ENCODE measurements around the gene P2RX3. TPM values are rescaled to one million over a fixed set of nuclear protein-coding genes. Genes with fewer than 3 reads are reported as not detected.

Gene P2RX3
- total and polyA plus RNA-seq, 2 donors from 2014 or later = not detected

DNA sequence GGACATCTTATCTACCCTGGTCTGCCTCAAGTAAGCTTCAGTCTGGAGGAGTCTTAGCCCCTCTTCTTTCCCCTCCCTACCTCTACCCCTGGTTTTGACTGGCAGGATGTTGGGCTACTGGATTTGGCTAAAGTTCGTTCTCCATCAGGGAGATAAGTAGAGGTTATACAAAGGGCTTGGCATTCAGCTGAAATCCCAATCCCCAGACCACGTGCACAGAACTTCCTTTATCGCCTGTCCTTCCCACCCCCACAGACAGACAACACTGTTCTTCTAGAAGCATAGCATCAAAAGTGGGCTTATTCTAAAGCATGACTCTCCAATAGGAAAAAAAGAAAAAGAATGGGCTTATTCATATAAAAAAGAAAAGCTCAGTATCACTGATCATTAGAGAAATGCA, 35.0 kb downstream of the P2RX3 start:
- H3K9ac ChIP-seq (ENCODE audit: low read length in 3 of 3) = no peak overlapping the region
- H3K9me3 ChIP-seq (ENCODE audit: control insufficient read depth in 2 of 3, insufficient read depth in 1 of 3, low read length in 3 of 3) = no peaks in the 10 kb centered on the region
- intact Hi-C loops (cut with DNase I) = no loop called here
- TF ChIP-seq, protein P1, sequence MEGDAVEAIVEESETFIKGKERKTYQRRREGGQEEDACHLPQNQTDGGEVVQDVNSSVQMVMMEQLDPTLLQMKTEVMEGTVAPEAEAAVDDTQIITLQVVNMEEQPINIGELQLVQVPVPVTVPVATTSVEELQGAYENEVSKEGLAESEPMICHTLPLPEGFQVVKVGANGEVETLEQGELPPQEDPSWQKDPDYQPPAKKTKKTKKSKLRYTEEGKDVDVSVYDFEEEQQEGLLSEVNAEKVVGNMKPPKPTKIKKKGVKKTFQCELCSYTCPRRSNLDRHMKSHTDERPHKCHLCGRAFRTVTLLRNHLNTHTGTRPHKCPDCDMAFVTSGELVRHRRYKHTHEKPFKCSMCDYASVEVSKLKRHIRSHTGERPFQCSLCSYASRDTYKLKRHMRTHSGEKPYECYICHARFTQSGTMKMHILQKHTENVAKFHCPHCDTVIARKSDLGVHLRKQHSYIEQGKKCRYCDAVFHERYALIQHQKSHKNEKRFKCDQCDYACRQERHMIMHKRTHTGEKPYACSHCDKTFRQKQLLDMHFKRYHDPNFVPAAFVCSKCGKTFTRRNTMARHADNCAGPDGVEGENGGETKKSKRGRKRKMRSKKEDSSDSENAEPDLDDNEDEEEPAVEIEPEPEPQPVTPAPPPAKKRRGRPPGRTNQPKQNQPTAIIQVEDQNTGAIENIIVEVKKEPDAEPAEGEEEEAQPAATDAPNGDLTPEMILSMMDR (IDR thresholded peaks at IDR 0.05; ENCODE audit: borderline replicate concordance, extremely low read depth, insufficient read depth) = no peak
- no peak overlapping the region for H3K27ac ChIP-seq (ENCODE audit: low read depth in 2 of 2, low read length in 2 of 2)
- H3K4me1 ChIP-seq (ENCODE audit: control insufficient read depth in 2 of 3, insufficient read depth in 2 of 3, low read depth in 1 of 3, low read length in 3 of 3) = no peaks in the 10 kb centered on the region
- no peaks in the 10 kb centered on the region for H3K27me3 ChIP-seq (ENCODE audit: control insufficient read depth, insufficient read depth, low read length)
- H3K4me3 ChIP-seq (ENCODE audit: low read length in 3 of 3) = no peak overlapping the region
- H3K36me3 ChIP-seq (ENCODE audit: control insufficient read depth in 2 of 3, insufficient read depth in 3 of 3, low read length in 3 of 3) = no peaks in the 10 kb centered on the region
- FAIRE-seq = no peak
- DNase-seq = no peak

DNA sequence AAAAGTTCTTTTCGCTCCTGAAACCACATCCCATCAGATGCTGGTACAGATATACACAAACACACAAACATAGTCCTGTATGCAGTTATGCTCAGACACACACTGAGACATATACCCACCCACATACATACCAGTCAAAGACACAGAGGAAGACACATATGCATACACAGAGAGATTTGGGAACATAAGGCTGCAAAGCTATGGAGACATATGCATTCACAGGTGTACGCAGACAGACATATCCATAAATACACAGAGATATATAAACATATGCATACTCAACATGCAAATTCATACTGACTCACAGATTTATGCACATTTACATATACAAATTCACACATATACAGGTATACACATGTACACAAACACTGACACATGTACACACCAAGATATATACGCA, 36.8 kb downstream of the P2RX3 start:
- FAIRE-seq = no peak
- DNase-seq = no peak
- Histone ChIP-seq H3K4me3 (ENCODE audit: low read length in 3 of 3) (no peak overlapping the region), H3K9ac (ENCODE audit: low read length in 3 of 3) (no peak overlapping the region), H3K36me3 (ENCODE audit: control insufficient read depth in 2 of 3, insufficient read depth in 3 of 3, low read length in 3 of 3) (no peaks in the 10 kb centered on the region), H3K9me3 (ENCODE audit: control insufficient read depth in 2 of 3, insufficient read depth in 1 of 3, low read length in 3 of 3) (no peaks in the 10 kb centered on the region), H3K27me3 (ENCODE audit: control insufficient read depth, insufficient read depth, low read length) (no peaks in the 10 kb centered on the region), H3K27ac (ENCODE audit: low read depth in 2 of 2, low read length in 2 of 2) (no peak overlapping the region), H3K4me1 (ENCODE audit: control insufficient read depth in 2 of 3, insufficient read depth in 2 of 3, low read depth in 1 of 3, low read length in 3 of 3) (no peaks in the 10 kb centered on the region)
- TF ChIP-seq, protein P1 (IDR thresholded peaks at IDR 0.05; ENCODE audit: borderline replicate concordance, extremely low read depth, insufficient read depth) = no peak
- intact Hi-C loops (cut with DNase I) = no loop called here

DNA sequence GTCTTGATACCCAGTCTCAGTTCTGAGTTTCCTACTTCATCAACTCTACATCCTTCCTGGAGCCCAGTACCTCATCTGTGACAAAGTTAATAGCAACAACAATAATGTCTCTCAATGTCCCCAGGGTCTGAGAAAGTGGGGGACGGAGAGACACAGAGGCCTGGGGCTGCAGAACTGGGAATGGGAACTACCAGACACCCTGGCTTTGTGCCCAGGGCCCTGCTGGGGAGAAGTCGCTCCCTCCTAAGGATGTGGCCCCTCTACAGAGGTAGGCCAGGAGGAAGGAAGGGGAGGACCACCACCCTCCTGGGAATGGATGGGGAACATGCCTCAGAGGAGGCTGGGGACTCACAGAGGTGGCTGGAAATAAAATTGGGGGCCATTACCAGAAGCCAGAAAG, 37.3 kb downstream of the P2RX3 start:
- DNase-seq (no peak), FAIRE-seq (no peak)
- H3K4me1 ChIP-seq (ENCODE audit: control insufficient read depth in 2 of 3, insufficient read depth in 2 of 3, low read depth in 1 of 3, low read length in 3 of 3) = no peaks in the 10 kb centered on the region
- H3K9ac ChIP-seq (ENCODE audit: low read length in 3 of 3) = no peak overlapping the region
- no peaks in the 10 kb centered on the region for H3K36me3 ChIP-seq (ENCODE audit: control insufficient read depth in 2 of 3, insufficient read depth in 3 of 3, low read length in 3 of 3)
- no peak overlapping the region for H3K4me3 ChIP-seq (ENCODE audit: low read length in 3 of 3)
- H3K27ac ChIP-seq (ENCODE audit: low read depth in 2 of 2, low read length in 2 of 2) = no peak overlapping the region
- no peaks in the 10 kb centered on the region for H3K9me3 ChIP-seq (ENCODE audit: control insufficient read depth in 2 of 3, insufficient read depth in 1 of 3, low read length in 3 of 3)
- TF ChIP-seq, protein P1 (IDR thresholded peaks at IDR 0.05; ENCODE audit: borderline replicate concordance, extremely low read depth, insufficient read depth) = no peak
- intact Hi-C loops (cut with DNase I) = no loop called here
- no peaks in the 10 kb centered on the region for H3K27me3 ChIP-seq (ENCODE audit: control insufficient read depth, insufficient read depth, low read length)

All from kidney (tissue), 14 donors.